Smooth muscle cell (in vitro differentiated cells): ENCODE measurements around the gene EPG5. TPM values are rescaled to one million over a fixed set of nuclear protein-coding genes. Genes with fewer than 3 reads are reported as not detected.

Experiments used
- DNase-seq: peaks from one replicate; lab custom pipeline; 2025; ENCODE audit not compliant: unreplicated experiment; lab: John Stamatoyannopoulos, UW
- H2AFZ ChIP-seq: fragments of 200-600 bp; sonication (generic); 2 replicates; pipeline ENCODE4 v1.6.0; 2016; ENCODE audit warnings: antibody characterized with exemption, low read depth, mild to moderate bottlenecking
- H3F3A ChIP-seq: fragments of 200-600 bp; sonication (generic); 2 replicates; pipeline ENCODE4 v1.6.0; 2017; ENCODE audit warnings: antibody characterized with exemption, low read depth
- H3K27ac ChIP-seq: fragments of 200-600 bp; sonication (generic); 2 replicates; pipeline ENCODE4 v1.5.1; 2016; ENCODE audit warnings: low read depth, mild to moderate bottlenecking
- H3K27me3 ChIP-seq: fragments of 200-600 bp; sonication (generic); 2 replicates; pipeline ENCODE4 v1.6.1; 2016; ENCODE audit warnings: low read depth, mild to moderate bottlenecking
- H3K36me3 ChIP-seq: fragments of 200-600 bp; sonication (generic); 2 replicates; pipeline ENCODE4 v1.5.1; 2016; ENCODE audit warnings: low read depth
- H3K4me1 ChIP-seq: fragments of 200-600 bp; sonication (generic); 2 replicates; pipeline ENCODE4 v1.5.1; 2016; ENCODE audit warnings: low read depth
- H3K4me2 ChIP-seq: fragments of 200-600 bp; sonication (generic); 2 replicates; pipeline ENCODE4 v1.6.0; 2016; ENCODE audit warnings: mild to moderate bottlenecking
- H3K4me3 ChIP-seq: fragments of 200-600 bp; sonication (generic); 2 replicates; pipeline ENCODE4 v1.5.1; 2016; ENCODE audit warnings: mild to moderate bottlenecking
- H3K79me2 ChIP-seq: fragments of 200-600 bp; sonication (generic); 2 replicates; pipeline ENCODE4 v1.6.0; 2016; ENCODE audit warnings: low read depth, mild to moderate bottlenecking
- H3K9ac ChIP-seq: fragments of 200-600 bp; sonication (generic); 2 replicates; pipeline ENCODE4 v1.6.0; 2016; ENCODE audit warnings: low read depth
- H3K9me3 ChIP-seq: fragments of 200-600 bp; sonication (generic); replicated peaks from 2 replicates; pipeline ENCODE4 v1.5.1; 2016; ENCODE audit warnings: low read depth
- H4K20me1 ChIP-seq: fragments of 200-600 bp; sonication (generic); 2 replicates; pipeline ENCODE4 v1.6.0; 2016; ENCODE audit warnings: low read depth
- WGBS: methylation state at CpG from one replicate; pipeline ENCODE4 v1.1.7; 2016; ENCODE audit warnings: low lambda C conversion rate; 5-methylcytosine and 5-hydroxymethylcytosine counted together
- polyA plus RNA-seq: library from polyadenylated mRNA; unstranded; fragments of >200 nt; fragmentation: Nextera tagmentation; extraction: Ambion mirVana; gene quantifications from 2 replicates; pipeline ENCODE4 v1.2.1, GENCODE V29; 2016
- total RNA-seq: library from RNA; depleted of rRNA; stranded (reverse); fragments of >200 nt; gene quantifications from 2 replicates; pipeline ENCODE4 v1.2.3, GENCODE V29; 2014
- TF ChIP-seq, protein P1 (sequence below): fragments of 200-600 bp; sonication (generic); IDR thresholded peaks from 2 replicates; pipeline ENCODE4 v1.5.1; 2017; ENCODE audit warnings: borderline replicate concordance, mild to moderate bottlenecking, antibody characterized with exemption; ENCODE audit not compliant: insufficient read depth, poor library complexity, severe bottlenecking

EPG5 gene
- total and polyA plus RNA-seq, 2 experiments from 2014 or later, result 2.7 to 20.8 TPM

DNA sequence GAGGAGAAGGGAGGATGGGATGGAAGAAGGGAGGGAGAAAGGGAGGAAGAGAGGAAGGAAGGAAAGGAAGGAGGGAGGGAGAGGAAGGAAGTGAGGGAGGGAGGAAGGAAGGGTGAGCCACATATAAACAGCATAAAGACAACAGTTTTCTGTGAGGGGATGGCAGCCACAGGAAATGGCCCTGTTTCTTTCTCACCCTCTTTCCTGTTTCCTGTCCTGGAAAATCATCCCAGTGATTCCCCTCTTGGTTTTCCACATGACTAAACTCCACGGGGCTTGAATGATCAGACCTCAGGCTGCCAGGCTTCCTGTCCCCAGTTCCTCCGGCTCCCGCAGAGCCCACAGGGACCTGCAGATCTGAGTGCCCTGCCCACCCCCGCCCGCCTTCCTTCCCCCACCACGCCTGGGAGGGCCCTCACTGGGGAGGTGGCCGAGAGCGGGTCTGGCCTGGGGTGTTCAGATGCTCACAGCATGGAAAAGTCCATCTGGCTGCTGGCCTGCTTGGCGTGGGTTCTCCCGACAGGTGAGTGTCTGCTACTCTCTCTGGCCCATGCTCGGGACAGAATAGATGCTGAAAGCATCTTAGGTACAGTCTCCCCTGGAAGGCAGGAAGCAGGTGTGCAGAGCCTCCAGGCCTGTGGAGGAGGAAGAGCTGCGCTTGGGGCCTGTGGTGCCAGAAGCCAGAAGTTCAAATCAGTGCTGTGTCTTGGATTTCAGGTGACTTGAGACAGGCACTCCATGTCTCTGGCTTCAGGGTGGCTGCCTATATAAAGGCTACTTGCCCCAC lies 141.7 kb downstream of the EPG5 start, which contains the start of gene SIGLEC15:
Gene SIGLEC15 (plus strand): TSS at position 418 of the 787 bp plus-strand sequence. CDS start 54 bp downstream, at position 472.
- Histone ChIP-seq H3F3A (peaks cover 2% of the 10 kb centered on the region), H3K4me1 (peaks cover 8% of the 10 kb centered on the region), H3K9ac (no peak within 1 kb of the TSS), H4K20me1 (no peaks in the 10 kb centered on the region), H3K4me3 (no peak within 1 kb of the TSS), H3K9me3 (no peaks in the 10 kb centered on the region), H3K4me2 (no peak within 1 kb of the TSS), H3K27ac (no peak within 1 kb of the TSS), H3K36me3 (no peaks in the 10 kb centered on the region), H2AFZ (no peak within 1 kb of the TSS), H3K79me2 (no peaks in the 10 kb centered on the region), H3K27me3 (no peaks in the 10 kb centered on the region)
- 74% methylated on average over 12 of the region's 12 CpGs for WGBS
- DNase-seq, result no peak
- TF ChIP-seq, protein P1, sequence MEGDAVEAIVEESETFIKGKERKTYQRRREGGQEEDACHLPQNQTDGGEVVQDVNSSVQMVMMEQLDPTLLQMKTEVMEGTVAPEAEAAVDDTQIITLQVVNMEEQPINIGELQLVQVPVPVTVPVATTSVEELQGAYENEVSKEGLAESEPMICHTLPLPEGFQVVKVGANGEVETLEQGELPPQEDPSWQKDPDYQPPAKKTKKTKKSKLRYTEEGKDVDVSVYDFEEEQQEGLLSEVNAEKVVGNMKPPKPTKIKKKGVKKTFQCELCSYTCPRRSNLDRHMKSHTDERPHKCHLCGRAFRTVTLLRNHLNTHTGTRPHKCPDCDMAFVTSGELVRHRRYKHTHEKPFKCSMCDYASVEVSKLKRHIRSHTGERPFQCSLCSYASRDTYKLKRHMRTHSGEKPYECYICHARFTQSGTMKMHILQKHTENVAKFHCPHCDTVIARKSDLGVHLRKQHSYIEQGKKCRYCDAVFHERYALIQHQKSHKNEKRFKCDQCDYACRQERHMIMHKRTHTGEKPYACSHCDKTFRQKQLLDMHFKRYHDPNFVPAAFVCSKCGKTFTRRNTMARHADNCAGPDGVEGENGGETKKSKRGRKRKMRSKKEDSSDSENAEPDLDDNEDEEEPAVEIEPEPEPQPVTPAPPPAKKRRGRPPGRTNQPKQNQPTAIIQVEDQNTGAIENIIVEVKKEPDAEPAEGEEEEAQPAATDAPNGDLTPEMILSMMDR, result no peak

DNA sequence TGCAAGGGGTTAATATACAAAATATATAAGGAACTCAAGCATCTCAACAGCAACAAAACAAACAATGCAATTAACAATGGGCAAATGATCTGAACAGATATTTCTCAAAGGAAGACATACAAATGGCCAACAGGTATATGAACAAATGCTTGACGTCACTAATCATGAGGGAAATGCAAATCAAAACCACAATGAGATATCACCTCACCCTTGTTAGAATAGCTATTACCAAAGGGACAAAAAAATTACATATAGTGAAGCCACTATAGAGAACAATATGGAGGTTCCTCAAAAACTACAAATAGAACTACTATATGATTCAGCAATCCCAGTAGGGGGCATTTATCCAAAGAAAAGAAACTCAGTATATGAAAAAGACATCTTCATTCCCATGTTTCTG lies 145.4 kb downstream of the EPG5 start:
- Histone ChIP-seq H3K27me3 (no peaks in the 10 kb centered on the region), H3K4me1 (no peaks in the 10 kb centered on the region), H3K36me3 (no peaks in the 10 kb centered on the region), H3K27ac (no peak overlapping the region), H3K4me2 (no peak overlapping the region), H4K20me1 (no peaks in the 10 kb centered on the region), H3K4me3 (no peak overlapping the region), H3K9ac (no peak overlapping the region), H3F3A (no peaks in the 10 kb centered on the region), H3K9me3 (no peaks in the 10 kb centered on the region), H3K79me2 (no peaks in the 10 kb centered on the region), H2AFZ (no peak overlapping the region)
- 96% methylated on average over 1 of the region's 1 CpG for WGBS
- DNase-seq, result no peak
- TF ChIP-seq, protein P1, result no peak

DNA sequence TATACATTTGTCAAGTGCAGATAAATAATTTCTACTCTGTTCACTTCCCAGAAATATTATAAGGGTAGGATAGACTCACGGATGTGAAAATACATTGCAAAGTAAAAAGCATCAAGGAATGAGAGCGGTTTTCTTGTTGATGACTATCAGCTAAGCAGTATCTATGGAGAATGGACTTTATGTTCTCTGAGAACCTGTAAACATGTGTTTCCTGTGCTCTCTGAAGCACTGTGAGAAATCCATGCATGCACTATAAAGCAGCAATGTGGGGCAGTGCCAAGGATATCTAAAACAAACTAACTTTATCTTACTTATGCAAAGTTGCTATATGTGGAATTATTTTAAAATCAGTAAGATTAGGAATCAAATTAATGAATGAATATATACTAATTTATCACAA lies 146.1 kb downstream of the EPG5 start:
- H3K4me3 ChIP-seq, result no peak overlapping the region
- no peak overlapping the region for H3K4me2 ChIP-seq
- WGBS, result 95% methylated on average over 2 of the region's 2 CpGs
- TF ChIP-seq, protein P1, result no peak
- H3K79me2 ChIP-seq, result no peaks in the 10 kb centered on the region
- no peak overlapping the region for H3K9ac ChIP-seq
- no peak overlapping the region for H2AFZ ChIP-seq
- no peaks in the 10 kb centered on the region for H3K4me1 ChIP-seq
- DNase-seq, result no peak
- H3K27me3 ChIP-seq, result no peaks in the 10 kb centered on the region
- no peaks in the 10 kb centered on the region for H3K9me3 ChIP-seq
- no peaks in the 10 kb centered on the region for H3F3A ChIP-seq
- no peaks in the 10 kb centered on the region for H4K20me1 ChIP-seq
- H3K36me3 ChIP-seq, result no peaks in the 10 kb centered on the region
- no peak overlapping the region for H3K27ac ChIP-seq
